IMR-90 (cell line): Measurements from ENCODE around the gene NME2. TPM values are rescaled to one million over a fixed set of nuclear protein-coding genes. Genes with fewer than 3 reads are reported as not detected.

Source experiments
- ATAC-seq: fragments of 200-7000 bp; cut with Tn5 transposase; 2 replicates; pipeline ENCODE4 v1.9.1; 2020; ENCODE audit warnings: low read depth, mild to moderate bottlenecking, moderate library complexity
- BruUV-seq: library from RNA; stranded (reverse); fragments of 400-500 nt; replicated peaks from 2 replicates; lab custom pipeline; 2021; lab: Mats Ljungman, UMichigan
- CTCF ChIA-PET: fragments of 300-600 bp; formaldehyde crosslinking; extraction: SDS; loops from one replicate; lab custom pipeline; 2021; ENCODE audit warnings: antibody characterized with exemption; lab: Yijun Ruan, JAX
- POLR2A ChIA-PET: fragments of 300-600 bp; sonication (Branson Sonifier 250); formaldehyde crosslinking; loops from one replicate; lab custom pipeline; 2022; ENCODE audit warnings: antibody characterized with exemption; ENCODE audit not compliant: unreplicated experiment; lab: Charles Lee
- DNase-seq: peaks from one replicate; pipeline ENCODE4 v3.0.0; 2013
- H2AFZ ChIP-seq: replicated peaks from 2 replicates; pipeline ENCODE3; 2013; ENCODE audit warnings: low read length, mild to moderate bottlenecking; ENCODE audit not compliant: poor library complexity
- H2AK5ac ChIP-seq: 2 replicates; pipeline ENCODE4 v1.6.1; 2013; ENCODE audit warnings: low read depth, low read length, inconsistent platforms
- H2AK9ac ChIP-seq: replicated peaks from 2 replicates; pipeline ENCODE3; 2013; ENCODE audit warnings: mild to moderate bottlenecking, low read depth, low read length, moderate library complexity; ENCODE audit not compliant: poor library complexity
- H2BK120ac ChIP-seq: 2 replicates; pipeline ENCODE4 v1.6.1; 2013; ENCODE audit warnings: low read depth, low read length, inconsistent platforms
- H2BK15ac ChIP-seq: 3 replicates; pipeline ENCODE4 v1.6.1; 2013; ENCODE audit warnings: low read depth, low read length, inconsistent platforms
- H2BK20ac ChIP-seq: 2 replicates; pipeline ENCODE4 v1.6.1; 2013; ENCODE audit warnings: low read depth, mild to moderate bottlenecking, inconsistent platforms, low read length, moderate library complexity
- H2BK5ac ChIP-seq: 2 replicates; pipeline ENCODE4 v1.6.1; 2013; ENCODE audit warnings: mild to moderate bottlenecking, low read depth, low read length, inconsistent platforms; ENCODE audit not compliant: poor library complexity, severe bottlenecking
- H3K14ac ChIP-seq: replicated peaks from 2 replicates; pipeline ENCODE4 v1.6.1; 2013; ENCODE audit warnings: low read depth, low read length, inconsistent platforms
- H3K18ac ChIP-seq: 2 replicates; pipeline ENCODE4 v1.6.1; 2013; ENCODE audit warnings: low read depth, low read length, control low read depth
- H3K23ac ChIP-seq: 2 replicates; pipeline ENCODE4 v1.6.1; 2013; ENCODE audit warnings: low read depth, low read length, inconsistent platforms
- H3K27ac ChIP-seq: 2 replicates; pipeline ENCODE4 v1.5.1; 2013; ENCODE audit warnings: mild to moderate bottlenecking, control low read depth, low read length; ENCODE audit not compliant: insufficient read depth
- H3K27me3 ChIP-seq: 2 replicates; pipeline ENCODE4 v1.6.1; 2013; ENCODE audit warnings: low read length; ENCODE audit not compliant: control insufficient read depth, insufficient read depth
- H3K36me3 ChIP-seq: 2 replicates; pipeline ENCODE4 v1.6.1; 2013; ENCODE audit warnings: low read length, mixed read lengths; ENCODE audit not compliant: control insufficient read depth, insufficient read depth
- H3K4ac ChIP-seq: 2 replicates; pipeline ENCODE4 v1.6.1; 2013; ENCODE audit warnings: low read depth, low read length, inconsistent platforms
- H3K4me1 ChIP-seq: 2 replicates; pipeline ENCODE4 v1.6.1; 2013; ENCODE audit warnings: low read length, mixed read lengths; ENCODE audit not compliant: control insufficient read depth, insufficient read depth
- H3K4me2 ChIP-seq: 2 replicates; pipeline ENCODE4 v1.6.1; 2013; ENCODE audit warnings: low read depth, mild to moderate bottlenecking, control low read depth, low read length, moderate library complexity
- H3K4me3 ChIP-seq: 2 replicates; pipeline ENCODE4 v1.5.1; 2013; ENCODE audit warnings: low read depth, mild to moderate bottlenecking, control low read depth, low read length, moderate library complexity; ENCODE audit not compliant: insufficient read depth
- H3K56ac ChIP-seq: 2 replicates; pipeline ENCODE4 v1.6.1; 2013; ENCODE audit warnings: low read length, inconsistent platforms; ENCODE audit not compliant: insufficient read depth; ENCODE audit errors: extremely low read depth
- H3K79me1 ChIP-seq, 2 experiments: 2 replicates each; pipeline ENCODE4 v1.6.1; 2013; ENCODE audit warnings: low read length in 2 of 2, inconsistent platforms in 1 of 2, low read depth in 1 of 2
- H3K9ac ChIP-seq: 2 replicates; pipeline ENCODE4 v1.6.1; 2013; ENCODE audit warnings: low read depth, low read length, control low read depth
- H3K9me1 ChIP-seq: 2 replicates; pipeline ENCODE4 v1.6.1; 2013; ENCODE audit warnings: low read length, inconsistent platforms; ENCODE audit not compliant: insufficient read depth
- H3K9me3 ChIP-seq: 2 replicates; pipeline ENCODE4 v1.6.1; 2013; ENCODE audit warnings: low read length; ENCODE audit not compliant: control insufficient read depth, insufficient read depth
- H4K20me1 ChIP-seq: 2 replicates; pipeline ENCODE4 v1.6.1; 2013; ENCODE audit warnings: low read length, inconsistent platforms; ENCODE audit not compliant: insufficient read depth
- H4K5ac ChIP-seq: 2 replicates; pipeline ENCODE4 v1.6.1; 2013; ENCODE audit warnings: mild to moderate bottlenecking, low read depth, low read length, control low read depth
- H4K8ac ChIP-seq, 2 experiments: 2 replicates each; pipeline ENCODE4 v1.6.1; 2013; ENCODE audit warnings: low read depth in 2 of 2, low read length in 2 of 2, control low read depth in 1 of 2, inconsistent platforms in 1 of 2
- H4K91ac ChIP-seq: 2 replicates; pipeline ENCODE4 v1.6.1; 2013; ENCODE audit warnings: low read depth, low read length, inconsistent platforms; ENCODE audit not compliant: insufficient read depth
- BHLHE40 ChIP-seq: fragments of 150-350 bp; IDR thresholded peaks from 2 replicates; pipeline ENCODE4 v1.6.1; 2016; ENCODE audit warnings: mild to moderate bottlenecking, low read depth, low read length
- CEBPB ChIP-seq: IDR thresholded peaks from 2 replicates; pipeline ENCODE4 v1.6.1; 2012; ENCODE audit warnings: low read depth, low read length, improper control_type of control experiment
- CHD1 ChIP-seq: IDR thresholded peaks from 2 replicates; pipeline ENCODE4 v1.6.1; 2012; ENCODE audit warnings: low read depth, low read length, improper control_type of control experiment
- ELK1 ChIP-seq: fragments of 150-350 bp; IDR thresholded peaks from 2 replicates; pipeline ENCODE4 v1.6.1; 2016; ENCODE audit warnings: low read depth, mild to moderate bottlenecking, low read length, moderate library complexity, borderline replicate concordance
- FOS ChIP-seq: fragments of 150-350 bp; IDR thresholded peaks from 2 replicates; pipeline ENCODE4 v1.6.1; 2016; ENCODE audit warnings: low read depth, low read length
- MAFK ChIP-seq: IDR thresholded peaks from 2 replicates; pipeline ENCODE4 v1.6.1; 2012; ENCODE audit warnings: low read depth, low read length, improper control_type of control experiment
- MAZ ChIP-seq: IDR thresholded peaks from 2 replicates; pipeline ENCODE4 v1.6.1; 2012; ENCODE audit warnings: low read depth, mild to moderate bottlenecking, low read length, improper control_type of control experiment, moderate library complexity, borderline replicate concordance
- MXI1 ChIP-seq: IDR thresholded peaks from 2 replicates; pipeline ENCODE4 v1.6.1; 2012; ENCODE audit warnings: low read depth, mild to moderate bottlenecking, low read length, moderate library complexity, borderline replicate concordance
- NFE2L2 ChIP-seq: fragments of 150-350 bp; IDR thresholded peaks from 2 replicates; pipeline ENCODE4 v1.6.1; 2016; ENCODE audit warnings: low read depth, mild to moderate bottlenecking, low read length
- POLR2A ChIP-seq: IDR thresholded peaks from 2 replicates; pipeline ENCODE4 v1.6.1; 2012; ENCODE audit warnings: mild to moderate bottlenecking, low read depth, low read length
- RAD21 ChIP-seq: IDR thresholded peaks from 2 replicates; pipeline ENCODE4 v1.6.1; 2012; ENCODE audit warnings: low read length, improper control_type of control experiment
- RCOR1 ChIP-seq: IDR thresholded peaks from 2 replicates; pipeline ENCODE4 v1.6.1; 2012; ENCODE audit warnings: mild to moderate bottlenecking, low read length, improper control_type of control experiment; ENCODE audit not compliant: insufficient replicate concordance
- RFX5 ChIP-seq: IDR thresholded peaks from 2 replicates; pipeline ENCODE4 v1.8.0; 2012; ENCODE audit warnings: low read depth, mild to moderate bottlenecking, low read length, moderate library complexity
- SMC3 ChIP-seq: fragments of 150-350 bp; IDR thresholded peaks from 2 replicates; pipeline ENCODE4 v1.6.1; 2016; ENCODE audit warnings: low read depth, mild to moderate bottlenecking, antibody characterized with exemption, low read length, moderate library complexity
- USF2 ChIP-seq: fragments of 150-350 bp; IDR thresholded peaks from 2 replicates; pipeline ENCODE4 v1.6.1; 2017; ENCODE audit warnings: mild to moderate bottlenecking, antibody characterized with exemption, low read length, low read depth
- WGBS, 2 experiments: methylation state at CpG; one replicate each; pipeline versions ENCODE4 v1.1.5 to v1.1.7; 2013; ENCODE audit warnings: missing lambda C conversion rate in 2 of 2; ENCODE audit not compliant: insufficient read length in 1 of 2; ENCODE audit errors: extremely low coverage in 2 of 2; 5-methylcytosine and 5-hydroxymethylcytosine counted together
- dilution Hi-C: fragments of 300-500 bp; cut with HindIII; formaldehyde crosslinking; loops from one replicate; pipeline ENCODE4 v1.14.3; 2018; ENCODE audit warnings: low sequenced_read_pairs; ENCODE audit not compliant: unreplicated experiment
- in situ Hi-C: fragments of 300-500 bp; cut with MboI; formaldehyde crosslinking; loops from 3 replicates; pipeline ENCODE4 v1.14.3; 2019; ENCODE audit warnings: low sequenced_read_pairs, inconsistent platforms, mixed read lengths
- intact Hi-C: fragments of 100-400 bp; cut with micrococcal nuclease; formaldehyde crosslinking; loops from 2 replicates; pipeline ENCODE4 v1.10.0; 2022
- polyA plus RNA-seq, 3 experiments: library from polyadenylated mRNA; depleted of rRNA; stranded (reverse); fragments of >200 nt; gene quantifications; 2 replicates each; pipeline ENCODE4 v1.2.3, GENCODE V29; 2012; ENCODE audit warnings: low replicate concordance in 1 of 3
- total RNA-seq: library from RNA; depleted of rRNA; stranded (reverse); fragments of >200 nt; gene quantifications from 2 replicates; pipeline ENCODE4 v1.2.3, GENCODE V29; 2012
- TF ChIP-seq, protein P1 (sequence below): conservative IDR thresholded peaks from 2 replicates; pipeline ENCODE4 v1.5.1; 2012; ENCODE audit warnings: mild to moderate bottlenecking, low read depth, low read length, improper control_type of control experiment

Gene NME2
- total and polyA plus RNA-seq, 2 of the 4 experiments (the other 2 are of a cell fraction), result 824 to 912 TPM

GRCh38 chr17:51197754-51198153, 31.5 kb downstream of the NME2 start:
- TF ChIP-seq RAD21 (no peak), CEBPB (no peak), MAFK (no peak), BHLHE40 (no peak), MXI1 (no peak), NFE2L2 (no peak), MAZ (no peak), CHD1 (no peak), FOS (no peak), SMC3 (no peak), RFX5 (no peak), POLR2A (no peak), RCOR1 (no peak), ELK1 (no peak), USF2 (no peak)
- TF ChIP-seq, protein P1, sequence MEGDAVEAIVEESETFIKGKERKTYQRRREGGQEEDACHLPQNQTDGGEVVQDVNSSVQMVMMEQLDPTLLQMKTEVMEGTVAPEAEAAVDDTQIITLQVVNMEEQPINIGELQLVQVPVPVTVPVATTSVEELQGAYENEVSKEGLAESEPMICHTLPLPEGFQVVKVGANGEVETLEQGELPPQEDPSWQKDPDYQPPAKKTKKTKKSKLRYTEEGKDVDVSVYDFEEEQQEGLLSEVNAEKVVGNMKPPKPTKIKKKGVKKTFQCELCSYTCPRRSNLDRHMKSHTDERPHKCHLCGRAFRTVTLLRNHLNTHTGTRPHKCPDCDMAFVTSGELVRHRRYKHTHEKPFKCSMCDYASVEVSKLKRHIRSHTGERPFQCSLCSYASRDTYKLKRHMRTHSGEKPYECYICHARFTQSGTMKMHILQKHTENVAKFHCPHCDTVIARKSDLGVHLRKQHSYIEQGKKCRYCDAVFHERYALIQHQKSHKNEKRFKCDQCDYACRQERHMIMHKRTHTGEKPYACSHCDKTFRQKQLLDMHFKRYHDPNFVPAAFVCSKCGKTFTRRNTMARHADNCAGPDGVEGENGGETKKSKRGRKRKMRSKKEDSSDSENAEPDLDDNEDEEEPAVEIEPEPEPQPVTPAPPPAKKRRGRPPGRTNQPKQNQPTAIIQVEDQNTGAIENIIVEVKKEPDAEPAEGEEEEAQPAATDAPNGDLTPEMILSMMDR, result no peak
- Histone ChIP-seq H4K20me1 (no peaks in the 10 kb centered on the region), H3K27me3 (no peaks in the 10 kb centered on the region), H3K9me1 (peaks cover 3% of the 10 kb centered on the region; the same call in 1 of the 2 replicates), H3K79me1 (no peaks in the 10 kb centered on the region), H3K4me1 (no peaks in the 10 kb centered on the region), H4K5ac (no peak overlapping the region), H3K4ac (no peak overlapping the region), H4K91ac (no peak overlapping the region), H3K56ac (no peak overlapping the region), H3K23ac (no peak overlapping the region), H2BK20ac (no peak overlapping the region), H2BK15ac (no peak overlapping the region), H2AK5ac (no peak overlapping the region), H3K27ac (no peak overlapping the region), H3K4me3 (no peak overlapping the region), H4K8ac (no peak overlapping the region), H2AK9ac (no peak overlapping the region), H3K36me3 (peaks cover 33% of the 10 kb centered on the region), H3K9me3 (no peaks in the 10 kb centered on the region), H2BK5ac (no peak overlapping the region), H3K4me2 (no peak overlapping the region), H3K9ac (no peak overlapping the region), H2BK120ac (no peak overlapping the region), H3K14ac (no peak overlapping the region), H3K18ac (no peak overlapping the region), H2AFZ (no peak overlapping the region)
- ChIA-PET POLR2A (no interaction called here), CTCF (no interaction called here)
- no TSS peak for BruUV-seq
- no peak for ATAC-seq
- in situ Hi-C loops (no loop called here), dilution Hi-C loops (no loop called here), intact Hi-C loops (no loop called here)
- no peak for DNase-seq
- WGBS, 2 experiments, result 87% methylated on average over 2 of the region's 4 CpGs; no CpG with 5 or more reads in 1 of the 2 experiments
